Spleen (tissue), 7 donors: ENCODE measurements around the gene EGFL8.

Experiments
- CTCF ChIP-seq, 11 experiments: fragments of 200-600 bp in 7 of 11; fragments of 450-650 bp in 4 of 11; sonication (generic) in 4 of 11; IDR thresholded peaks in 8 of 11; conservative IDR thresholded peaks in 3 of 11; 1 replicate in 7 of 11; 2 replicates in 4 of 11; pipeline versions ENCODE4 v1.4.0 to v1.8.0; 2016 to 2021; ENCODE audit warnings: antibody characterized with exemption in 11 of 11, inconsistent platforms in 4 of 11, mild to moderate bottlenecking in 1 of 11
- POLR2A ChIP-seq, 3 donors: fragments of 450-650 bp; IDR thresholded peaks; one replicate each; pipeline ENCODE4 v1.5.1; 2017; ENCODE audit warnings: antibody characterized with exemption in 3 of 3, mild to moderate bottlenecking in 1 of 3
- donor health status: DM: no; HTN: no; CAD: no; lungs with moderate emphysema.
- donor health status: DM: no; HTN: no; CAD: no.
- donor health status: DM: no; HTN: no; CAD: no.

- no peak for TF ChIP-seq CTCF (IDR thresholded peaks at IDR 0.05 in 8 of 11, conservative IDR thresholded peaks at IDR 0.05 in 3 of 11)
- no peak for TF ChIP-seq POLR2A (IDR thresholded peaks at IDR 0.05)
Observed at GRCh38 chr6:32171234-32171633, 6.8 kb downstream of the EGFL8 start.
